CD14-positive monocyte (primary cell): ENCODE data around the gene TMEM129. TPM values are rescaled to one million over a fixed set of nuclear protein-coding genes. Genes with fewer than 3 reads are reported as not detected.
A peak's percentile ranks its signal among the peaks of the same experiment; 100 is the strongest.

ENCODE experiments used
- DNase-seq, 3 donors: peaks; one replicate each; pipeline ENCODE4 v3.0.0-alpha.2; 2011 to 2022
- H2AFZ ChIP-seq: 2 replicates; pipeline ENCODE4 v1.6.0; 2012; ENCODE audit warnings: mild to moderate bottlenecking, low read depth, low read length, inconsistent platforms; ENCODE audit not compliant: insufficient read depth, poor library complexity, severe bottlenecking
- H3K27ac ChIP-seq, 2 donors: 1 replicate in 1 of 2; 2 replicates in 1 of 2; pipeline ENCODE4 v1.5.1; 2012 to 2013; ENCODE audit warnings: low read length in 2 of 2, control low read depth in 1 of 2, inconsistent platforms in 1 of 2, low read depth in 1 of 2, mild to moderate bottlenecking in 1 of 2
- H3K27me3 ChIP-seq, 2 donors: one replicate each; pipeline versions ENCODE4 v1.6.0 to v1.6.1; 2011 to 2013; ENCODE audit warnings: low read length in 2 of 2; ENCODE audit not compliant: control insufficient read depth in 2 of 2, insufficient read depth in 2 of 2
- H3K36me3 ChIP-seq, 2 donors: replicated peaks in 1 of 2; 1 replicate in 1 of 2; 2 replicates in 1 of 2; pipeline versions ENCODE4 v1.5.1 to v1.6.1; 2012 to 2013; ENCODE audit warnings: low read length in 2 of 2, control low read depth in 1 of 2, inconsistent platforms in 1 of 2, mild to moderate bottlenecking in 1 of 2; ENCODE audit not compliant: insufficient read depth in 2 of 2, control insufficient read depth in 1 of 2
- H3K4me1 ChIP-seq, 2 donors: 1 replicate in 1 of 2; 2 replicates in 1 of 2; pipeline versions ENCODE4 v1.5.1 to v1.6.1; 2012 to 2013; ENCODE audit warnings: low read length in 2 of 2, control low read depth in 1 of 2, inconsistent platforms in 1 of 2, mild to moderate bottlenecking in 1 of 2, moderate library complexity in 1 of 2; ENCODE audit not compliant: insufficient read depth in 2 of 2, control insufficient read depth in 1 of 2
- H3K4me2 ChIP-seq: replicated peaks from 2 replicates; pipeline ENCODE3; 2012; ENCODE audit warnings: low read length, moderate library complexity, mild to moderate bottlenecking; ENCODE audit not compliant: poor library complexity, severe bottlenecking; ENCODE audit errors: extremely low read depth
- H3K4me3 ChIP-seq, 3 experiments: fragments of 200-600 bp in 1 of 3; sonication (generic) in 1 of 3; replicated peaks in 1 of 3; 1 replicate in 2 of 3; 2 replicates in 1 of 3; pipeline ENCODE4 v1.5.1; 2011 to 2013; ENCODE audit warnings: low read length in 3 of 3, mild to moderate bottlenecking in 3 of 3, control low read depth in 2 of 3, low read depth in 2 of 3, inconsistent platforms in 1 of 3, moderate library complexity in 1 of 3
- H3K79me2 ChIP-seq: 2 replicates; pipeline ENCODE4 v1.6.0; 2012; ENCODE audit warnings: mild to moderate bottlenecking, control low read depth, inconsistent platforms, low read length, moderate library complexity; ENCODE audit not compliant: insufficient read depth
- H3K9ac ChIP-seq: 2 replicates; pipeline ENCODE4 v1.6.0; 2017; ENCODE audit warnings: low read length, mild to moderate bottlenecking; ENCODE audit not compliant: insufficient read depth, poor library complexity, severe bottlenecking
- H3K9me3 ChIP-seq, 2 donors: replicated peaks in 1 of 2; 1 replicate in 1 of 2; 2 replicates in 1 of 2; pipeline versions ENCODE4 v1.5.1 to v1.6.1; 2012 to 2013; ENCODE audit warnings: low read length in 2 of 2, control low read depth in 1 of 2; ENCODE audit not compliant: control insufficient read depth in 1 of 2, insufficient read depth in 1 of 2
- H4K20me1 ChIP-seq: 2 replicates; pipeline ENCODE4 v1.6.0; 2012; ENCODE audit warnings: mild to moderate bottlenecking, low read length, control low read depth, moderate library complexity; ENCODE audit not compliant: insufficient read depth
- H3K27ac Mint-ChIP-seq, 7 donors: one replicate each; pipeline ENCODE4 v1.8.0; 2020; ENCODE audit warnings: mild to moderate bottlenecking in 7 of 7, mixed read lengths in 7 of 7, moderate library complexity in 6 of 7, inconsistent platforms in 2 of 7
- H3K27me3 Mint-ChIP-seq, 3 donors: one replicate each; pipeline ENCODE4 v1.8.0; 2021 to 2022; ENCODE audit warnings: low read depth in 3 of 3, mild to moderate bottlenecking in 3 of 3, mixed read lengths in 3 of 3, moderate library complexity in 3 of 3, inconsistent platforms in 1 of 3
- H3K36me3 Mint-ChIP-seq, 2 donors: one replicate each; pipeline ENCODE4 v1.8.0; 2020; ENCODE audit warnings: mixed read lengths in 2 of 2, inconsistent platforms in 1 of 2, mild to moderate bottlenecking in 1 of 2
- H3K4me1 Mint-ChIP-seq: one replicate; pipeline ENCODE4 v1.8.0; 2020; ENCODE audit warnings: mild to moderate bottlenecking, mixed read lengths
- H3K4me3 Mint-ChIP-seq, 2 donors: one replicate each; pipeline ENCODE4 v1.8.0; 2020; ENCODE audit warnings: mild to moderate bottlenecking in 2 of 2, mixed read lengths in 2 of 2, moderate library complexity in 1 of 2
- H3K9me3 Mint-ChIP-seq, 7 donors: one replicate each; pipeline ENCODE4 v1.8.0; 2020 to 2022; ENCODE audit warnings: mixed read lengths in 7 of 7, mild to moderate bottlenecking in 6 of 7, moderate library complexity in 6 of 7, inconsistent platforms in 2 of 7
- WGBS: methylation state at CpG from one replicate; pipeline ENCODE4 v1.1.5; 2013; ENCODE audit warnings: missing lambda C conversion rate; ENCODE audit not compliant: insufficient coverage; 5-methylcytosine and 5-hydroxymethylcytosine counted together
- intact Hi-C, 2 donors: fragments of 100-400 bp; cut with micrococcal nuclease; formaldehyde crosslinking; loops; one replicate each; pipeline versions ENCODE4 v1.15.0 to v1.15.1; 2023
- polyA plus RNA-seq, 3 donors: library from polyadenylated mRNA; depleted of rRNA in 1 of 3; unstranded in 2 of 3; stranded (reverse) in 1 of 3; fragments of 300-500 nt in 2 of 3; fragments of >200 nt in 1 of 3; fragmentation: Illumina TruSeq in 2 of 3; gene quantifications; 1 replicate in 2 of 3; 2 replicates in 1 of 3; pipeline ENCODE4 v1.2.3, GENCODE V29; 2012 to 2021
- TF ChIP-seq, protein P1 (sequence below): fragments of 200-600 bp; IDR thresholded peaks from one replicate; pipeline ENCODE4 v1.8.0; 2022; ENCODE audit warnings: antibody characterized with exemption, mild to moderate bottlenecking

TMEM129 gene
- polyA plus RNA-seq, 3 donors = 22.4 to 40.2 (median 24.1) TPM

GRCh38 chr4:1728061-1728980 is 7.2 kb upstream of the TMEM129 start:
- peaks cover 56 to 77% of the 10 kb centered on the region in 2 donors for H3K36me3 Mint-ChIP-seq
- H3K27me3 Mint-ChIP-seq = peaks cover 0 to 1% (median 0%) of the 10 kb centered on the region in 3 donors
- peak overlapping the region in 1 of 2 donors; percentile 66 for H3K4me3 Mint-ChIP-seq
- H3K27ac Mint-ChIP-seq = peak overlapping the region; percentile 89 to 98 (median 94)
- peaks cover 0 to 2% (median 0%) of the 10 kb centered on the region in 7 donors for H3K9me3 Mint-ChIP-seq
- Histone ChIP-seq H3K4me3 (peak overlapping the region in 1 of 3 experiments; percentile 80), H3K36me3 (peaks cover 48 to 58% of the 10 kb centered on the region in 2 donors), H3K79me2 (peaks cover 97% of the 10 kb centered on the region), H3K4me1 (peaks cover 64 to 68% of the 10 kb centered on the region in 2 donors), H4K20me1 (peaks cover 47% of the 10 kb centered on the region), H3K27me3 (no peaks in the 10 kb centered on the region), H3K4me2 (peak overlapping the region; percentile 89), H3K27ac (peak overlapping the region; percentile 68 to 96), H3K9me3 (no peaks in the 10 kb centered on the region), H2AFZ (no peak overlapping the region), H3K9ac (peak overlapping the region; percentile 60)
- intact Hi-C loops = loop anchor here in 1 of 2 donors (5.0 to 10.0 kb wide), 3 partner anchors 126 to 286 kb away; partner anchors contain the start of gene LETM1
- no peak for DNase-seq
- H3K4me1 Mint-ChIP-seq = peaks cover 65% of the 10 kb centered on the region
- 96% methylated on average over 27 of the region's 31 CpGs for WGBS
- TF ChIP-seq, protein P1, sequence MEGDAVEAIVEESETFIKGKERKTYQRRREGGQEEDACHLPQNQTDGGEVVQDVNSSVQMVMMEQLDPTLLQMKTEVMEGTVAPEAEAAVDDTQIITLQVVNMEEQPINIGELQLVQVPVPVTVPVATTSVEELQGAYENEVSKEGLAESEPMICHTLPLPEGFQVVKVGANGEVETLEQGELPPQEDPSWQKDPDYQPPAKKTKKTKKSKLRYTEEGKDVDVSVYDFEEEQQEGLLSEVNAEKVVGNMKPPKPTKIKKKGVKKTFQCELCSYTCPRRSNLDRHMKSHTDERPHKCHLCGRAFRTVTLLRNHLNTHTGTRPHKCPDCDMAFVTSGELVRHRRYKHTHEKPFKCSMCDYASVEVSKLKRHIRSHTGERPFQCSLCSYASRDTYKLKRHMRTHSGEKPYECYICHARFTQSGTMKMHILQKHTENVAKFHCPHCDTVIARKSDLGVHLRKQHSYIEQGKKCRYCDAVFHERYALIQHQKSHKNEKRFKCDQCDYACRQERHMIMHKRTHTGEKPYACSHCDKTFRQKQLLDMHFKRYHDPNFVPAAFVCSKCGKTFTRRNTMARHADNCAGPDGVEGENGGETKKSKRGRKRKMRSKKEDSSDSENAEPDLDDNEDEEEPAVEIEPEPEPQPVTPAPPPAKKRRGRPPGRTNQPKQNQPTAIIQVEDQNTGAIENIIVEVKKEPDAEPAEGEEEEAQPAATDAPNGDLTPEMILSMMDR = no peak
